Natural killer cell (primary cell): ENCODE measurements around the gene ZNF646. TPM values are rescaled to one million over a fixed set of nuclear protein-coding genes. Genes with fewer than 3 reads are reported as not detected.

ENCODE experiments used
- ATAC-seq, 3 donors: fragments of 150-1000 bp in 2 of 3; fragments of 200-7000 bp in 1 of 3; cut with Tn5 transposase; 1 replicate in 1 of 3; 2 replicates in 2 of 3; pipeline ENCODE4 v1.10.0; 2021; ENCODE audit warnings: mild to moderate bottlenecking in 2 of 3, moderate library complexity in 2 of 3
- DNase-seq, 2 donors: peaks; one replicate each; pipeline versions ENCODE4 v3.0.0 to v3.0.0-alpha.2; 2013 to 2021; ENCODE audit warnings: mixed read lengths in 1 of 2
- H3K27ac ChIP-seq: one replicate; pipeline ENCODE4 v1.5.1; 2013; ENCODE audit warnings: mild to moderate bottlenecking, low read length
- H3K27me3 ChIP-seq: one replicate; pipeline ENCODE4 v1.6.1; 2013; ENCODE audit warnings: low read length; ENCODE audit not compliant: control insufficient read depth, insufficient read depth
- H3K36me3 ChIP-seq: one replicate; pipeline ENCODE4 v1.6.1; 2013; ENCODE audit warnings: low read length; ENCODE audit not compliant: control insufficient read depth, insufficient read depth
- H3K4me1 ChIP-seq: one replicate; pipeline ENCODE4 v1.6.1; 2013; ENCODE audit warnings: low read length; ENCODE audit not compliant: control insufficient read depth, insufficient read depth
- H3K4me3 ChIP-seq: one replicate; pipeline ENCODE4 v1.5.1; 2013; ENCODE audit warnings: low read length
- H3K9me3 ChIP-seq: one replicate; pipeline ENCODE4 v1.6.1; 2013; ENCODE audit warnings: low read length; ENCODE audit not compliant: control insufficient read depth, insufficient read depth
- H3K27ac Mint-ChIP-seq, 2 donors: one replicate each; pipeline ENCODE4 v1.8.0; 2022; ENCODE audit warnings: mild to moderate bottlenecking in 2 of 2, mixed read lengths in 2 of 2, moderate library complexity in 1 of 2
- H3K27me3 Mint-ChIP-seq, 2 donors: one replicate each; pipeline ENCODE4 v1.8.0; 2022; ENCODE audit warnings: low read depth in 2 of 2, mixed read lengths in 2 of 2
- H3K36me3 Mint-ChIP-seq: one replicate; pipeline ENCODE4 v1.8.0; 2022; ENCODE audit warnings: mixed read lengths
- H3K4me1 Mint-ChIP-seq, 2 donors: one replicate each; pipeline ENCODE4 v1.8.0; 2022; ENCODE audit warnings: mixed read lengths in 2 of 2
- H3K4me3 Mint-ChIP-seq: one replicate; pipeline ENCODE4 v1.8.0; 2022; ENCODE audit warnings: mild to moderate bottlenecking, moderate library complexity, mixed read lengths
- H3K9me3 Mint-ChIP-seq, 2 donors: one replicate each; pipeline ENCODE4 v1.8.0; 2022; ENCODE audit warnings: mixed read lengths in 2 of 2
- CTCF ChIP-seq: fragments of 200-600 bp; IDR thresholded peaks from one replicate; pipeline ENCODE4 v1.8.0; 2022; ENCODE audit warnings: antibody characterized with exemption
- WGBS: methylation state at CpG from one replicate; pipeline ENCODE4 v1.1.7; 2013; ENCODE audit warnings: missing lambda C conversion rate; ENCODE audit not compliant: insufficient coverage; 5-methylcytosine and 5-hydroxymethylcytosine counted together
- intact Hi-C: fragments of 100-400 bp; cut with micrococcal nuclease; formaldehyde crosslinking; loops from one replicate; pipeline ENCODE4 v1.14.2; 2022
- total RNA-seq, 4 donors: library from RNA; stranded (reverse); fragments of 120-200 nt in 1 of 4; gene quantifications; one replicate each; pipeline versions ENCODE4 v1.2.3 to v1.2.4, GENCODE V29; 2013 to 2022

ZNF646 gene
- total RNA-seq, 3 donors from 2014 or later (not counting 1 experiment from before 2014, with no cell fraction given): 22.0 to 31.1 (median 30.1) TPM

- no peak for ATAC-seq
- no peak within 1 kb of the TSS for H3K4me3 ChIP-seq
- H3K27me3 ChIP-seq: no peaks in the 10 kb centered on the region
- H3K4me1 ChIP-seq: peaks cover 5% of the 10 kb centered on the region
- Mint-ChIP-seq H3K4me3 (no peak within 1 kb of the TSS), H3K27me3 (no peaks in the 10 kb centered on the region), H3K27ac (no peak within 1 kb of the TSS), H3K4me1 (peaks cover 0 to 12% of the 10 kb centered on the region in 2 donors), H3K9me3 (no peaks in the 10 kb centered on the region), H3K36me3 (no peaks in the 10 kb centered on the region)
- H3K36me3 ChIP-seq: peaks cover 37% of the 10 kb centered on the region
- H3K9me3 ChIP-seq: no peaks in the 10 kb centered on the region
- WGBS: 92% methylated on average over 15 of the region's 15 CpGs
- no peak for DNase-seq
- no peak within 1 kb of the TSS for H3K27ac ChIP-seq
- intact Hi-C loops: no loop called here
- TF ChIP-seq CTCF: no peak
These were observed 14.4 kb downstream of the ZNF646 start, which contains the start of gene PRSS53 for GRCh38 chr16:31088459-31089183. Gene PRSS53, minus strand, starts transcription at chr16:31088943. Its CDS starts 134 bp downstream, at chr16:31088809.

- H3K4me1 ChIP-seq: peaks cover 10% of the 10 kb centered on the region
- no peak overlapping the region for H3K27ac ChIP-seq
- H3K9me3 Mint-ChIP-seq: no peaks in the 10 kb centered on the region
- H3K9me3 ChIP-seq: no peaks in the 10 kb centered on the region
- DNase-seq (no peak), ATAC-seq (no peak)
- no peaks in the 10 kb centered on the region for H3K36me3 Mint-ChIP-seq
- H3K36me3 ChIP-seq: peaks cover 32% of the 10 kb centered on the region
- intact Hi-C loops: no loop called here
- no peak for TF ChIP-seq CTCF
- no peak overlapping the region for H3K4me3 Mint-ChIP-seq
- H3K27ac Mint-ChIP-seq: no peak overlapping the region
- 97% methylated on average over 8 of the region's 8 CpGs for WGBS
- no peaks in the 10 kb centered on the region for H3K27me3 Mint-ChIP-seq
- H3K4me1 Mint-ChIP-seq: peaks cover 5 to 17% of the 10 kb centered on the region in 2 donors
- H3K27me3 ChIP-seq: no peaks in the 10 kb centered on the region
- no peak overlapping the region for H3K4me3 ChIP-seq
These were observed 15.0 kb downstream of the ZNF646 start for GRCh38 chr16:31089199-31089598.

GRCh38 chr16:31090540-31090939 lies 16.3 kb downstream of the ZNF646 start:
- WGBS: 90% methylated on average over 2 of the region's 2 CpGs
- Mint-ChIP-seq H3K4me3 (no peak overlapping the region), H3K4me1 (peaks cover 16 to 28% of the 10 kb centered on the region in 2 donors), H3K27me3 (no peaks in the 10 kb centered on the region), H3K36me3 (no peaks in the 10 kb centered on the region), H3K9me3 (no peaks in the 10 kb centered on the region), H3K27ac (no peak overlapping the region)
- Histone ChIP-seq H3K27me3 (no peaks in the 10 kb centered on the region), H3K27ac (no peak overlapping the region), H3K36me3 (peaks cover 21% of the 10 kb centered on the region), H3K4me1 (peaks cover 20% of the 10 kb centered on the region), H3K9me3 (no peaks in the 10 kb centered on the region), H3K4me3 (no peak overlapping the region)
- intact Hi-C loops: loop anchor here (5.0 kb wide), 1 partner anchor 58 kb away; the partner anchor contains the start of gene STX4
- no peak for TF ChIP-seq CTCF
- DNase-seq: no peak
- no peak for ATAC-seq
